SU-DHL-6 (cell line): ENCODE data around the gene CCDC126.

ENCODE experiments used
- H2AFZ ChIP-seq: fragments of 200-600 bp; sonication (generic); 2 replicates; pipeline ENCODE4 v1.6.1; 2014; ENCODE audit warnings: low read depth, mild to moderate bottlenecking, moderate library complexity, mixed read lengths, antibody characterized with exemption, low read length; ENCODE audit not compliant: severe bottlenecking
- H3F3A ChIP-seq: fragments of 200-600 bp; shearing (Covaris generic); 2 replicates; pipeline ENCODE4 v1.6.0; 2016; ENCODE audit warnings: antibody characterized with exemption, mild to moderate bottlenecking; ENCODE audit not compliant: insufficient read depth
- H3K27ac ChIP-seq: fragments of 200-600 bp; sonication (generic); 2 replicates; pipeline ENCODE4 v1.5.1; 2016; ENCODE audit warnings: low read depth, mild to moderate bottlenecking, low read length, moderate library complexity, mixed read lengths
- H3K27me3 ChIP-seq: fragments of 200-600 bp; sonication (generic), shearing (Covaris generic); 2 replicates; pipeline ENCODE4 v1.6.0; 2014; ENCODE audit warnings: mild to moderate bottlenecking, low read length
- H3K36me3 ChIP-seq: fragments of 200-600 bp; sonication (generic); 2 replicates; pipeline ENCODE4 v1.6.1; 2014; ENCODE audit warnings: mild to moderate bottlenecking, low read length, mixed read lengths
- H3K4me2 ChIP-seq: fragments of 300-600, 200-600 bp; shearing (Covaris generic), sonication (generic); 2 replicates; pipeline ENCODE4 v1.6.0; 2014; ENCODE audit warnings: low read length, low read depth, mild to moderate bottlenecking; ENCODE audit not compliant: poor library complexity, severe bottlenecking
- H3K4me3 ChIP-seq: fragments of 200-600 bp; sonication (generic); 2 replicates; pipeline ENCODE4 v1.5.1; 2014; ENCODE audit warnings: antibody characterized with exemption, low read length, mild to moderate bottlenecking, mixed read lengths; ENCODE audit not compliant: insufficient read depth, poor library complexity, severe bottlenecking
- H3K79me2 ChIP-seq: fragments of 200-600 bp; sonication (generic); 2 replicates; pipeline ENCODE4 v1.6.1; 2014; ENCODE audit warnings: mild to moderate bottlenecking, low read length, moderate library complexity; ENCODE audit not compliant: insufficient read depth
- H3K9ac ChIP-seq: fragments of 200-600 bp; sonication (generic); 2 replicates; pipeline ENCODE4 v1.7.0; 2014; ENCODE audit warnings: mild to moderate bottlenecking, low read length
- H3K9me2 ChIP-seq: fragments of 200-600 bp; sonication (generic); replicated peaks from 2 replicates; pipeline ENCODE4 v1.6.1; 2014; ENCODE audit warnings: low read length; ENCODE audit not compliant: insufficient read depth
- H3K9me3 ChIP-seq: fragments of 200-600 bp; sonication (generic); 2 replicates; pipeline ENCODE4 v1.6.1; 2014; ENCODE audit warnings: low read length, mixed read lengths; ENCODE audit not compliant: insufficient read depth
- H4K20me1 ChIP-seq: fragments of 200-600 bp; sonication (generic); 2 replicates; pipeline ENCODE4 v1.6.1; 2014; ENCODE audit warnings: low read depth, mild to moderate bottlenecking, antibody characterized with exemption, low read length, moderate library complexity, mixed read lengths
- EZH2phosphoT487 ChIP-seq: fragments of 200-600 bp; sonication (generic), shearing (Covaris generic); conservative IDR thresholded peaks from 2 replicates; pipeline ENCODE4 v1.6.1; 2018; ENCODE audit warnings: mild to moderate bottlenecking, antibody characterized with exemption, low read length, moderate library complexity, mixed read lengths
- TF ChIP-seq, protein P1 (sequence below): fragments of 200-600 bp; sonication (generic); IDR thresholded peaks from one replicate; pipeline ENCODE4 v1.5.1; 2017; ENCODE audit warnings: antibody characterized with exemption, mild to moderate bottlenecking, low read length, moderate library complexity; ENCODE audit not compliant: insufficient read depth, poor library complexity, severe bottlenecking

Gene CCDC126

DNA sequence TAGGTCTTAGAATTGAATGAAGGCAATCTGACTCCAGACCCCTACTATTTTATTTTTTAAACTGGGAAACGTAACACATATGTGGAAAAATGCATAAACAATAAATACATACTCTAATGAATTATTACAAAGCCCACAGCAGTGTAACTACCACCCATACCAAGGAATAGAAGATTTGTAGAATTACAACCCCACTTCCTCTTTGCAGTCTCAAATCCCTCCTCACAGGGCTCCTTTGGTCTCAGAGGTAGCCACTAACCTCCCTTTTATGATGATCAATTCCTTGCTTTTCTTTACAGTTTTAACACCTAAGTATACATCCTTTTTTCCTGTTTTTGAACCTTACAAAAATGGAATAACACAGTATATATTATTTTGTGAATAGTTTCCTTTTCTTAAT is 6.7 kb upstream of the CCDC126 start:
- Histone ChIP-seq H3K79me2 (no peaks in the 10 kb centered on the region), H3K9ac (no peak overlapping the region), H4K20me1 (no peaks in the 10 kb centered on the region), H3K9me3 (no peaks in the 10 kb centered on the region), H3K27me3 (no peaks in the 10 kb centered on the region), H2AFZ (no peak overlapping the region), H3K4me2 (no peak overlapping the region), H3F3A (no peaks in the 10 kb centered on the region), H3K27ac (no peak overlapping the region), H3K9me2 (no peaks in the 10 kb centered on the region), H3K4me3 (no peak overlapping the region), H3K36me3 (no peaks in the 10 kb centered on the region)
- TF ChIP-seq, protein P1, sequence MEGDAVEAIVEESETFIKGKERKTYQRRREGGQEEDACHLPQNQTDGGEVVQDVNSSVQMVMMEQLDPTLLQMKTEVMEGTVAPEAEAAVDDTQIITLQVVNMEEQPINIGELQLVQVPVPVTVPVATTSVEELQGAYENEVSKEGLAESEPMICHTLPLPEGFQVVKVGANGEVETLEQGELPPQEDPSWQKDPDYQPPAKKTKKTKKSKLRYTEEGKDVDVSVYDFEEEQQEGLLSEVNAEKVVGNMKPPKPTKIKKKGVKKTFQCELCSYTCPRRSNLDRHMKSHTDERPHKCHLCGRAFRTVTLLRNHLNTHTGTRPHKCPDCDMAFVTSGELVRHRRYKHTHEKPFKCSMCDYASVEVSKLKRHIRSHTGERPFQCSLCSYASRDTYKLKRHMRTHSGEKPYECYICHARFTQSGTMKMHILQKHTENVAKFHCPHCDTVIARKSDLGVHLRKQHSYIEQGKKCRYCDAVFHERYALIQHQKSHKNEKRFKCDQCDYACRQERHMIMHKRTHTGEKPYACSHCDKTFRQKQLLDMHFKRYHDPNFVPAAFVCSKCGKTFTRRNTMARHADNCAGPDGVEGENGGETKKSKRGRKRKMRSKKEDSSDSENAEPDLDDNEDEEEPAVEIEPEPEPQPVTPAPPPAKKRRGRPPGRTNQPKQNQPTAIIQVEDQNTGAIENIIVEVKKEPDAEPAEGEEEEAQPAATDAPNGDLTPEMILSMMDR, result no peak
- TF ChIP-seq EZH2phosphoT487, result no peak

DNA sequence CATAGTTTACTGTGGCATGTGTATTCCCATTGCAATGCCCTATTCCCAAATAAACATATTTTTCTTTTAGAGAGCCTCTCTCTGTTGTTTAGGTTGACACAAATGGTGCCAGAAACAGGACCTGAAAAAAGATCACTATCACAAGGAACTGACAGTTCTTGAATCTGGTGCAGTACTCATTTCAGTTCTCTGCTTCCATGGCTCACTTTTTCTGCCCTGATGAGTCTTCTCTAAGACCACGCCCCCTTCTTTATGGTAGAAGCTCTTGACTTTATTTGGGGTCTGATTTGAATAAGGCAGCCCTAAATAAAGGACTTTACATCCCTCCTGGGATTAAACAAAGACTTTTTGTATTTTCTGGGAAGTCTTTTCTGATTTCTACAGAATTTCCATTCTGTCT is 3.5 kb upstream of the CCDC126 start:
- Histone ChIP-seq H3K9me3 (no peaks in the 10 kb centered on the region), H3K4me3 (no peak overlapping the region), H3K9ac (no peak overlapping the region), H3K4me2 (no peak overlapping the region), H3K27ac (no peak overlapping the region), H3K79me2 (no peaks in the 10 kb centered on the region), H3K27me3 (no peaks in the 10 kb centered on the region), H3K9me2 (no peaks in the 10 kb centered on the region), H4K20me1 (no peaks in the 10 kb centered on the region), H3K36me3 (no peaks in the 10 kb centered on the region), H2AFZ (no peak overlapping the region), H3F3A (peaks cover 4% of the 10 kb centered on the region; the same call in 1 of the 2 replicates)
- TF ChIP-seq, protein P1, result no peak
- TF ChIP-seq EZH2phosphoT487, result no peak

DNA sequence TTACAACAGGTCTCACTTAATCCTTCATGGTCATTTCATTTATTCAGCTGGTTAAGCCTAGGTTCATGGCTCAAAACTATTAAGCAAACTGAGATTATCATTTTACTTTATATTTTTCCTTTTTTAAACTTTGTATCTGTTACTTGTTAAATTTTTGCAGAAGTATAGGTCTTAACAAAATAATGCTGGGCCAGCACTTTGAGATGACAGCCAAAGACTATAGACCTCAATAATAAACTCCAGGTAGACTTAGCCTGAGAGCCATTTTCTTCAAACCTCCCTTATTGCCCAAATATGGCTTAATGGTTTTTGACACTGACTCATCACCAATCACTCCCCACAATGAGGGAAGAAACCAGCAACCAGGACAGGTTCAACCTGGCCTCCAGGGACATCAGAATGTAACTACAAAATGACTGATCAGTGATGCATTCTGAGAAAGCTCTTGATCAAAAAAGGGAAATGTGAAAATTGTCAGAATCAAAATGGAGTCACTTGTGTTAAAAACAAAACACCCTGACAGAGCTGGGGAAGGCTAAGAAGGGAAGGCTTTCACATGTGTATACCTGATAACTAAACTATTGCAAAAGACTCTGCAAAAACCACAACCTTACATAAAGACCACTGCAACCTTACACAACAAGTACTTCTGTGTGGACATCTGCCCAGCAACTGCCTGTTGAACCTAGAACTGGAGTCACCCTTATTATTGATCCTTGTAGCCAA is 2.1 kb upstream of the CCDC126 start:
- Histone ChIP-seq H3K36me3 (no peaks in the 10 kb centered on the region), H2AFZ (no peak overlapping the region), H3K79me2 (no peaks in the 10 kb centered on the region), H3K9me2 (no peaks in the 10 kb centered on the region), H3K27me3 (no peaks in the 10 kb centered on the region), H4K20me1 (no peaks in the 10 kb centered on the region), H3K4me2 (no peak overlapping the region), H3F3A (peaks cover 5% of the 10 kb centered on the region; the same call in 1 of the 2 replicates), H3K9ac (no peak overlapping the region), H3K9me3 (no peaks in the 10 kb centered on the region), H3K27ac (no peak overlapping the region), H3K4me3 (no peak overlapping the region)
- TF ChIP-seq EZH2phosphoT487, result no peak
- TF ChIP-seq, protein P1, result no peak
